GM12878 (cell line): ENCODE results near the gene MRPL36. TPM values are rescaled to one million over a fixed set of nuclear protein-coding genes. Genes with fewer than 3 reads are reported as not detected.

Experiments used
- ATAC-seq: fragments of 200-7000 bp; cut with Tn5 transposase; 3 replicates; pipeline ENCODE4 v1.9.1; 2020; ENCODE audit warnings: mild to moderate bottlenecking, moderate library complexity
- BruUV-seq: library from RNA; stranded (reverse); fragments of 400-500 nt; replicated peaks from 2 replicates; lab custom pipeline; 2021; lab: Mats Ljungman, UMichigan
- CTCF ChIA-PET: fragments of 300-600 bp; sonication (Branson Sonifier 250); formaldehyde crosslinking; extraction: SDS; loops from one replicate; lab custom pipeline; 2021; ENCODE audit warnings: inconsistent platforms; lab: Yijun Ruan, JAX
- POLR2A ChIA-PET: fragments of 350-600 bp; formaldehyde crosslinking; extraction: SDS; loops from one replicate; lab custom pipeline; 2021; ENCODE audit warnings: inconsistent platforms; lab: Charles Lee
- RAD21 ChIA-PET: fragments of 300-600 bp; sonication (Branson Sonifier 250); formaldehyde crosslinking; loops from one replicate; lab custom pipeline; 2023; ENCODE audit warnings: antibody characterized with exemption; ENCODE audit not compliant: unreplicated experiment; lab: Charles Lee
- SMC1A ChIA-PET: fragments of 300-600 bp; sonication (Branson Sonifier 250); formaldehyde crosslinking; loops from one replicate; lab custom pipeline; 2023; ENCODE audit not compliant: unreplicated experiment, uncharacterized antibody; lab: Charles Lee
- DNase-seq: peaks from one replicate; pipeline ENCODE4 v3.0.0-alpha.2; 2011; ENCODE audit warnings: low read depth, low spot score
- FAIRE-seq: peaks from 3 replicates; lab custom pipeline; 2011; peaks lifted over from hg19 to GRCh38; lab: Jason Lieb, UNC
- H2AFZ ChIP-seq: 2 replicates; pipeline ENCODE4 v1.6.0; 2011; ENCODE audit warnings: low read depth, low read length, control low read depth; ENCODE audit not compliant: control insufficient read depth
- H3K27ac ChIP-seq: 2 replicates; pipeline ENCODE4 v1.5.1; 2011; ENCODE audit warnings: control low read depth; ENCODE audit not compliant: control insufficient read depth, insufficient read depth
- H3K27me3 ChIP-seq, 2 experiments: replicated peaks in 1 of 2; 2 replicates each; pipeline versions ENCODE4 v1.6.0 to v1.6.1; 2011; ENCODE audit warnings: low read length in 1 of 2; ENCODE audit not compliant: control insufficient read depth in 2 of 2, insufficient read depth in 2 of 2
- H3K36me3 ChIP-seq, 2 experiments: 2 replicates each; pipeline ENCODE4 v1.5.1; 2011; ENCODE audit warnings: low read length in 1 of 2; ENCODE audit not compliant: control insufficient read depth in 2 of 2, insufficient read depth in 2 of 2
- H3K4me1 ChIP-seq: 2 replicates; pipeline ENCODE4 v1.6.1; 2011; ENCODE audit warnings: mild to moderate bottlenecking, low read length, moderate library complexity, mixed read lengths; ENCODE audit not compliant: control insufficient read depth, insufficient read depth
- H3K4me2 ChIP-seq: 2 replicates; pipeline ENCODE4 v1.6.0; 2011; ENCODE audit warnings: control low read depth; ENCODE audit not compliant: control insufficient read depth, insufficient read depth
- H3K4me3 ChIP-seq: fragments of 200-600 bp; sonication (generic); 2 replicates; pipeline ENCODE4 v1.5.1; 2016
- H3K79me2 ChIP-seq: 2 replicates; pipeline ENCODE4 v1.6.0; 2011; ENCODE audit warnings: low read length; ENCODE audit not compliant: control insufficient read depth, insufficient read depth
- H3K9ac ChIP-seq: 2 replicates; pipeline ENCODE4 v1.8.0; 2011; ENCODE audit warnings: low read length, control low read depth, mixed read lengths; ENCODE audit not compliant: control insufficient read depth, insufficient read depth
- H3K9me3 ChIP-seq: replicated peaks from 3 replicates; pipeline ENCODE4 v1.5.1; 2011; ENCODE audit warnings: mild to moderate bottlenecking, low read length; ENCODE audit not compliant: control insufficient read depth, insufficient read depth
- H4K20me1 ChIP-seq: 2 replicates; pipeline ENCODE4 v1.6.0; 2011; ENCODE audit not compliant: control insufficient read depth, insufficient read depth
- CHD2 ChIP-seq: IDR thresholded peaks from 2 replicates; pipeline ENCODE4 v1.6.1; 2011; ENCODE audit warnings: low read depth, low read length, improper control_type of control experiment, borderline replicate concordance
- CHD4 ChIP-seq: fragments of 200-600 bp; sonication (generic); IDR thresholded peaks from 2 replicates; pipeline ENCODE4 v1.6.1; 2016; ENCODE audit warnings: mild to moderate bottlenecking
- E2F4 ChIP-seq: IDR thresholded peaks from 2 replicates; pipeline ENCODE4 v1.6.1; 2012; ENCODE audit warnings: low read depth, low read length, improper control_type of control experiment
- IRF3 ChIP-seq: fragments of 450-650 bp; IDR thresholded peaks from 2 replicates; pipeline ENCODE4 v1.6.1; 2014; ENCODE audit warnings: mild to moderate bottlenecking
- IRF5 ChIP-seq: fragments of 450-650 bp; IDR thresholded peaks from 2 replicates; pipeline ENCODE4 v1.6.1; 2017; ENCODE audit warnings: borderline replicate concordance
- KDM1A ChIP-seq: fragments of 200-600 bp; sonication (generic); IDR thresholded peaks from 2 replicates; pipeline ENCODE4 v1.6.1; 2016; ENCODE audit warnings: borderline replicate concordance
- LARP7 ChIP-seq: fragments of 450-650 bp; IDR thresholded peaks from 2 replicates; pipeline ENCODE4 v1.6.1; 2017; ENCODE audit warnings: mild to moderate bottlenecking
- NBN ChIP-seq: fragments of 450-650 bp; IDR thresholded peaks from 2 replicates; pipeline ENCODE4 v1.6.1; 2016
- PAX5 ChIP-seq: IDR thresholded peaks from 2 replicates; pipeline ENCODE4 v1.6.1; 2011; ENCODE audit warnings: low read depth, low read length, borderline replicate concordance
- REST ChIP-seq: IDR thresholded peaks from 2 replicates; pipeline ENCODE4 v1.6.1; 2012; ENCODE audit warnings: mild to moderate bottlenecking, low read depth, low read length
- TBL1XR1 ChIP-seq: IDR thresholded peaks from 2 replicates; pipeline ENCODE4 v1.6.1; 2012; ENCODE audit warnings: low read depth, low read length, improper control_type of control experiment
- WRNIP1 ChIP-seq: IDR thresholded peaks from 2 replicates; pipeline ENCODE4 v1.6.1; 2011; ENCODE audit warnings: low read depth, low read length, improper control_type of control experiment, borderline replicate concordance
- ZNF274 ChIP-seq: IDR thresholded peaks from one replicate; pipeline ENCODE4 v1.8.0; 2011; ENCODE audit not compliant: insufficient read length, insufficient read depth
- WGBS: methylation state at CpG from one replicate; pipeline ENCODE4 v1.1.6; 2016; ENCODE audit warnings: low lambda C conversion rate; ENCODE audit not compliant: insufficient replicate concordance, insufficient coverage; ENCODE audit errors: missing lambda C conversion rate; 5-methylcytosine and 5-hydroxymethylcytosine counted together
- in situ Hi-C: fragments of 300-500 bp; cut with MboI; formaldehyde crosslinking; loops from 9 replicates; pipeline ENCODE4 v1.14.3; 2018; ENCODE audit warnings: mixed read lengths
- intact Hi-C: fragments of 100-400 bp; cut with micrococcal nuclease; formaldehyde crosslinking; loops from one replicate; pipeline ENCODE4 v1.14.2; 2022; ENCODE audit not compliant: unreplicated experiment
- polyA plus RNA-seq, 11 experiments: library from polyadenylated mRNA; depleted of rRNA in 4 of 11; unstranded in 6 of 11; stranded (reverse) in 5 of 11; fragments of >200 nt; fragmentation: Nextera tagmentation in 4 of 11; fragmentation: Illumina TruSeq in 1 of 11; extraction: Ambion mirVana in 4 of 11; extraction: Trizol in 1 of 11; gene quantifications; 1 replicate in 1 of 11; 2 replicates in 10 of 11; pipeline versions ENCODE4 v1.2.1 to v1.2.3, GENCODE V29; 2011 to 2016; ENCODE audit warnings: inconsistent platforms in 2 of 11, missing spikeins in 2 of 11, low read depth in 1 of 11
- total RNA-seq, 4 experiments: library from RNA; depleted of rRNA in 3 of 4; stranded (reverse); fragments of >200 nt in 3 of 4; fragmentation: Illumina TruSeq in 1 of 4; extraction: Trizol in 1 of 4; gene quantifications; 2 replicates each; pipeline versions ENCODE4 v1.2.1 to v1.2.3, GENCODE V29; 2013 to 2021

The MRPL36 gene
- total and polyA plus RNA-seq, 10 of the 15 experiments (the other 5 are each of a cell fraction or from before 2014, with no cell fraction given): 89.2 to 559 (median 152) TPM

- TF ChIP-seq E2F4 (no peak), IRF3 (no peak), CHD4 (no peak), KDM1A (no peak), PAX5 (no peak)
These were observed 31.2 kb downstream of the MRPL36 start (continued) for GRCh38 chr5:1768283-1769000.

- CTCF ChIA-PET: no interaction called here
- Histone ChIP-seq H3K36me3 (no peaks in the 10 kb centered on the region), H2AFZ (no peak overlapping the region), H3K27me3 (peaks cover 0 to 3% of the 10 kb centered on the region in 2 experiments; a peak in 2 of 4 replicates), H3K4me1 (no peaks in the 10 kb centered on the region; the same call in 1 of the 2 replicates), H3K79me2 (no peaks in the 10 kb centered on the region), H3K27ac (no peak overlapping the region), H3K4me3 (no peak overlapping the region), H3K4me2 (no peak overlapping the region), H4K20me1 (no peaks in the 10 kb centered on the region), H3K9me3 (no peaks in the 10 kb centered on the region; the same call in 2 of the 3 replicates), H3K9ac (no peak overlapping the region)
- SMC1A ChIA-PET: interaction anchor here (0.7 to 2.6 kb wide), 4 partner anchors 10 to 1500 kb away, joined by 3 to 6 read pairs (median 4); partner anchors contain the start of gene MRPL36
- 36% methylated on average over 16 of the region's 16 CpGs for WGBS
- no TSS peak for BruUV-seq
- RAD21 ChIA-PET: interaction anchor here (1.0 kb wide), 1 partner anchor 32 kb away, joined by 4 read pairs; the partner anchor contains the start of gene MRPL36
- ATAC-seq (no peak), DNase-seq (no peak), FAIRE-seq (no peak)
- POLR2A ChIA-PET: no interaction called here
- in situ Hi-C loops: no loop called here
- intact Hi-C loops: no loop called here
- TF ChIP-seq NBN: no peak
- no peak for TF ChIP-seq CHD2
- no peak for TF ChIP-seq WRNIP1
- TF ChIP-seq LARP7: no peak
- no peak for TF ChIP-seq ZNF274
- TF ChIP-seq IRF5: no peak
- no peak for TF ChIP-seq REST
- TF ChIP-seq TBL1XR1: no peak
These were observed 31.9 kb downstream of the MRPL36 start for GRCh38 chr5:1767524-1768282.
